ENCODE results near the gene FAM53B. TPM values are rescaled to one million over a fixed set of nuclear protein-coding genes. Genes with fewer than 3 reads are reported as not detected.

Gene FAM53B
- total and polyA plus RNA-seq, 8 donors = 12.8 to 34.6 (median 23.0) TPM

DNA sequence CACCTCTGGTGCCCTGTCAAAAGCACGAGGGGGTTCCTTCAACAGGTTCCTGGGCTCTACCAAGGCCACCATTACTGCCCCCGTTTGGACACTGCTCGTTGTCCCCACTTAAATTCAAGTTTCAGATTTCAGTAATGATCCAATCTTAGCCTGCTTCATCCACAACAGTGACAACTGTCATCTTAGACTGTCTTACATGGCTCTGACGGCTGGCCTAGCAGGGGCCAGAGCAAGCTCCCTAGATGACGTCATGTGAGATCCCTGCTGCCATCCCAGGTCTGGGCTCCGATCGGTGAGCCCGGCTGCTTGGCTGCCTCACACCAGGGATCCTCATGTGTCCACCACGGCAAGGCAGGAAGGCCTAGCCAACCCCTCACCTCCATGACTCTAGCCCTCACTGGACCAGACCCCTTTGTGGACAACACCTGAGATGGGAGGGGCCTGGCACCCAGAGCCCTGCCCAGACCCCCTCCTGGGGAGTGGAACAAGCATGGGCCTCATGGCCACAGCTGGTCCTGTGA is 82.5 kb downstream of the FAM53B start:
- Histone ChIP-seq H3K4me1 (peaks cover 7 to 46% of the 10 kb centered on the region in 2 donors), H3K27ac (no peak overlapping the region), H3K27me3 (no peaks in the 10 kb centered on the region), H3K4me3 (no peak overlapping the region), H3K9me3 (no peaks in the 10 kb centered on the region), H3K36me3 (peaks cover 0 to 20% of the 10 kb centered on the region in 2 donors)
- peak in 1 of 4 donors; percentile 42 for DNase-seq
- intact Hi-C loops (cut with DNase I) = no loop called here
- no peak for ATAC-seq
- TF ChIP-seq, protein P1, sequence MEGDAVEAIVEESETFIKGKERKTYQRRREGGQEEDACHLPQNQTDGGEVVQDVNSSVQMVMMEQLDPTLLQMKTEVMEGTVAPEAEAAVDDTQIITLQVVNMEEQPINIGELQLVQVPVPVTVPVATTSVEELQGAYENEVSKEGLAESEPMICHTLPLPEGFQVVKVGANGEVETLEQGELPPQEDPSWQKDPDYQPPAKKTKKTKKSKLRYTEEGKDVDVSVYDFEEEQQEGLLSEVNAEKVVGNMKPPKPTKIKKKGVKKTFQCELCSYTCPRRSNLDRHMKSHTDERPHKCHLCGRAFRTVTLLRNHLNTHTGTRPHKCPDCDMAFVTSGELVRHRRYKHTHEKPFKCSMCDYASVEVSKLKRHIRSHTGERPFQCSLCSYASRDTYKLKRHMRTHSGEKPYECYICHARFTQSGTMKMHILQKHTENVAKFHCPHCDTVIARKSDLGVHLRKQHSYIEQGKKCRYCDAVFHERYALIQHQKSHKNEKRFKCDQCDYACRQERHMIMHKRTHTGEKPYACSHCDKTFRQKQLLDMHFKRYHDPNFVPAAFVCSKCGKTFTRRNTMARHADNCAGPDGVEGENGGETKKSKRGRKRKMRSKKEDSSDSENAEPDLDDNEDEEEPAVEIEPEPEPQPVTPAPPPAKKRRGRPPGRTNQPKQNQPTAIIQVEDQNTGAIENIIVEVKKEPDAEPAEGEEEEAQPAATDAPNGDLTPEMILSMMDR (IDR thresholded peaks at IDR 0.05) = no peak

DNA sequence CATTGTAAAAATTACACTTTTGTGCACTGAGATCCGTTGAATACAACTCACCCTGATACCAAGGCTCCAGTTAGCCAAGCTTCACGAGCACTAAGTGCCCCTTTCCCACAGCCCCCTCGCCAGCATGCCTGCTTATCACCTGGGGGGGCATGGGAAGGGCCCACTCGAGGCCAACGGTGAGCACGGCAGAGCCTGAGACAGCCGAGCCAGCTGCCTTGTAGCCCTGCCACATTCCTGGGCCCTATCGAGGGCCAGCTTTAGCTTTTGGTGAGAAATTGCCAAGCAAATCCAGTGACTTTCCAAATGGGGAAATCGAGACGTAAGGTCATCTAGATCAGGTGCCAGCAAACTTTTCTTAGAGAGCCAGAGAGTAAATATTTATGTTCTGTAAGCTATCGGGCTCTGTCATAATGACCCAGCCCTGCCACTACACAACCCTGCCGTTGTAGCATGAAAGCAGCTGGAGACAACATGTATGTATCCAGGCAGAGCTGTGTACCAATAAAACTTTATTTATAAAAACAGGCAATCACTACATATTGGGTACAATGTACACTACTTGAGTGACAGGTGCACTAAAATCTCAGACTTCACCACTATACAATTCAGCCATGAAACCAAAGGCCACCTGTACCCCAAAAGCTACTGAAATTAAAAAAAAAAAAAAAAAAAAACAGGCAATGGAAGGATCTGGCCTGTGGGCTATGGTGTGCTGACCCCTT is 83.6 kb downstream of the FAM53B start:
- ATAC-seq = peak; percentile 70
- peaks cover 0 to 25% of the 10 kb centered on the region in 2 donors for H3K36me3 ChIP-seq

DNA sequence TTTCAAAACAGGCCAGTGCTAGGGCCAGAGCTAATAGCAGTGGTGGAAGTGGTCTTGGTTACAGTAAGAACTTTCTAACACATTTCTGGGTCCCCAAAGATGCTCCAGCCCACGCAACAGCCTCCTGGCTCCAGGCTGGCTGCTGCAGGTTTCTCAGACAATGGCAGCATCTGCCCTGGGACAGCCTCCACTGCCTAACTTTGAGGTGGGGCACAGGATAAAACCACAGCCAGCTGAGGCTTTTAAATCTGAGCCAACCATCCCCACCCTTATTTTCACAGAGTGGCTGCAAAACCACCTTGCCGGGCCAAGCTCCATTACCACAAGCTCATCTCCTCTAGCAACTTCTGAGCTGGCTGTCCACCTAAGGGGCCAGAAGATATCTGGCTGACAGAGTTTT is 84.8 kb downstream of the FAM53B start:
- DNase-seq = peak in 1 of 4 donors; percentile 24
- Histone ChIP-seq H3K36me3 (peaks cover 0 to 24% of the 10 kb centered on the region in 2 donors), H3K9me3 (no peaks in the 10 kb centered on the region), H3K4me1 (peaks cover 0 to 56% of the 10 kb centered on the region in 2 donors), H3K27me3 (no peaks in the 10 kb centered on the region), H3K27ac (no peak overlapping the region), H3K4me3 (no peak overlapping the region)
- ATAC-seq = no peak
- intact Hi-C loops (cut with DNase I) = no loop called here
- TF ChIP-seq, protein P1 (IDR thresholded peaks at IDR 0.05) = no peak

More for the DNA sequence above, 83.6 kb downstream of the FAM53B start:
- no peaks in the 10 kb centered on the region for H3K9me3 ChIP-seq
- no peaks in the 10 kb centered on the region for H3K27me3 ChIP-seq
- TF ChIP-seq, protein P1 (IDR thresholded peaks at IDR 0.05) = no peak
- intact Hi-C loops (cut with DNase I) = no loop called here
- peak overlapping the region in 1 of 2 donors; percentile 33 for H3K27ac ChIP-seq
- peak in 1 of 4 donors; percentile 69 for DNase-seq
- H3K4me1 ChIP-seq = peaks cover 0 to 44% of the 10 kb centered on the region in 2 donors
- H3K4me3 ChIP-seq = no peak overlapping the region

DNA sequence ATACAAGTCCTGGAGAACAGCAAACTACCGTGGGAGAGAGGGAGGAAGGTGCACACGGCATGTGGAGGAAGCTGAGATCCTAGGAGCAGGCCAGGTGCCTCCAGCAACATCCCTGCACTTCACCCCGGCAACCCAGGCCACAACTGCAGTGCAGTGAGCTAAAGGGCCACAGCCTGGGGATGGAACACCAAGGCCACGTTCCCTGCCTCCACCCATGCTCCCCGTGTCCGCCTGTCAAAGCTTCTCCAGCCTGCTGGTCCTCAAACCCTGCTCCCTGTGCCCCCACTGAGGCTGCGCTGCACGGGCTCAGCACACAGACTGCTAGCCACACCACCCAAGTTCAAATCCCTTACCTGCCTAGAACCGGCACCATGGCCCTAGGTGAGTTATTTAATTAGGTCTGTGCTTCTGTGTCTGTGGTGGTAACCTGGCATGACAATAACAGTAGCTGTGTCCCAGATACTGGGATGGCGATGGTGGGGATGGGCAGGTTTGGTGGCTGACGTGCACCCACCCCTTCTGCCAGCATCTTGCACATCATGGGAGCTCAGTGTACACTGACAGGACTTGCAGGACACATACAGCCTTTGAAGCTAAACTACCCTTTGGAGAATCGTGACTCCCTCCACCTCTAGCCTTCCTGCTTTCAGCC is 85.5 kb downstream of the FAM53B start:
- DNase-seq (peak in 1 of 4 donors; percentile 54), ATAC-seq (no peak)
- peak overlapping the region in 1 of 2 donors; percentile 48 for H3K27ac ChIP-seq
- H3K4me3 ChIP-seq = no peak overlapping the region
- peaks cover 0 to 17% of the 10 kb centered on the region in 2 donors for H3K36me3 ChIP-seq
- H3K9me3 ChIP-seq = no peaks in the 10 kb centered on the region
- H3K4me1 ChIP-seq = peaks cover 0 to 62% of the 10 kb centered on the region in 2 donors
- intact Hi-C loops (cut with DNase I) = no loop called here
- TF ChIP-seq, protein P1 (IDR thresholded peaks at IDR 0.05) = no peak
- H3K27me3 ChIP-seq = no peaks in the 10 kb centered on the region

DNA sequence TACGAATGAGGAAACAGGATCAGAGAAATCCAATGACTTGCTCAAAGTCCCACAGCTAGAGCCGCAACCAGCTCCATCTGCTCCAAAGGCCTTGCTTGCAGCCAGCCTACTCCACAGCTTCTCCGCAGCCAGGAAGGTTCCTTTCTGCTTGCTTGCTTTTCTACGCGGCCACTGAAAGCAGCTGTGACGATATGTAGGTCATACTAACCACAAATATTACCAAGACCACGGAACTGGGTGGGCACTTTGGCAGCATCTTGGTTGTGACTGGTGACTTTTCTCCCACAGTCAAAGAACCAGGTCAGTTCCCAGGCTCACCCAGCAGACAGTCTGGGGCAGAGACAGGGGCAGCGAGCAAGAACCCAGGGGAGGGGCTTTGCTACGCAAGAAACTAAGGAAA is 86.4 kb downstream of the FAM53B start:
- DNase-seq = peak in 1 of 4 donors; percentile 8
- ATAC-seq = no peak
- intact Hi-C loops (cut with DNase I) = no loop called here
- Histone ChIP-seq H3K27ac (peak overlapping the region in 1 of 2 donors; percentile 48), H3K4me1 (peaks cover 0 to 70% of the 10 kb centered on the region in 2 donors), H3K4me3 (no peak overlapping the region), H3K9me3 (no peaks in the 10 kb centered on the region), H3K27me3 (no peaks in the 10 kb centered on the region), H3K36me3 (peaks cover 0 to 8% of the 10 kb centered on the region in 2 donors)
- TF ChIP-seq, protein P1 (IDR thresholded peaks at IDR 0.05) = no peak
